ENCODE results near the gene PUSL1.
A peak's percentile ranks its signal among the peaks of the same experiment; 100 is the strongest.

PUSL1 gene

DNA sequence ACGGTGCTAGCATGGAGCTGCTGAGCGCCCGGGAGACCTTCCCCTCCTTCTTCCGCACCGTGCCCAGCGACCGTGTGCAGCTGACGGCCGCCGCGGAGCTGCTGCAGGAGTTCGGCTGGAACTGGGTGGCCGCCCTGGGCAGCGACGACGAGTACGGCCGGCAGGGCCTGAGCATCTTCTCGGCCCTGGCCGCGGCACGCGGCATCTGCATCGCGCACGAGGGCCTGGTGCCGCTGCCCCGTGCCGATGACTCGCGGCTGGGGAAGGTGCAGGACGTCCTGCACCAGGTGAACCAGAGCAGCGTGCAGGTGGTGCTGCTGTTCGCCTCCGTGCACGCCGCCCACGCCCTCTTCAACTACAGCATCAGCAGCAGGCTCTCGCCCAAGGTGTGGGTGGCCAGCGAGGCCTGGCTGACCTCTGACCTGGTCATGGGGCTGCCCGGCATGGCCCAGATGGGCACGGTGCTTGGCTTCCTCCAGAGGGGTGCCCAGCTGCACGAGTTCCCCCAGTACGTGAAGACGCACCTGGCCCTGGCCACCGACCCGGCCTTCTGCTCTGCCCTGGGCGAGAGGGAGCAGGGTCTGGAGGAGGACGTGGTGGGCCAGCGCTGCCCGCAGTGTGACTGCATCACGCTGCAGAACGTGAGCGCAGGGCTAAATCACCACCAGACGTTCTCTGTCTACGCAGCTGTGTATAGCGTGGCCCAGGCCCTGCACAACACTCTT, 23.8 kb downstream of the PUSL1 start:
- ChIA-PET POLR2A (interaction anchor here (0.6 kb wide), 1 partner anchor 56 kb away, joined by 4 read pairs; no protein-coding TSS in a partner anchor), CTCF (interaction anchor here (1.0 kb wide), 1 partner anchor 39 kb away, joined by 4 read pairs; no protein-coding TSS in a partner anchor)
- TF ChIP-seq, protein P1, sequence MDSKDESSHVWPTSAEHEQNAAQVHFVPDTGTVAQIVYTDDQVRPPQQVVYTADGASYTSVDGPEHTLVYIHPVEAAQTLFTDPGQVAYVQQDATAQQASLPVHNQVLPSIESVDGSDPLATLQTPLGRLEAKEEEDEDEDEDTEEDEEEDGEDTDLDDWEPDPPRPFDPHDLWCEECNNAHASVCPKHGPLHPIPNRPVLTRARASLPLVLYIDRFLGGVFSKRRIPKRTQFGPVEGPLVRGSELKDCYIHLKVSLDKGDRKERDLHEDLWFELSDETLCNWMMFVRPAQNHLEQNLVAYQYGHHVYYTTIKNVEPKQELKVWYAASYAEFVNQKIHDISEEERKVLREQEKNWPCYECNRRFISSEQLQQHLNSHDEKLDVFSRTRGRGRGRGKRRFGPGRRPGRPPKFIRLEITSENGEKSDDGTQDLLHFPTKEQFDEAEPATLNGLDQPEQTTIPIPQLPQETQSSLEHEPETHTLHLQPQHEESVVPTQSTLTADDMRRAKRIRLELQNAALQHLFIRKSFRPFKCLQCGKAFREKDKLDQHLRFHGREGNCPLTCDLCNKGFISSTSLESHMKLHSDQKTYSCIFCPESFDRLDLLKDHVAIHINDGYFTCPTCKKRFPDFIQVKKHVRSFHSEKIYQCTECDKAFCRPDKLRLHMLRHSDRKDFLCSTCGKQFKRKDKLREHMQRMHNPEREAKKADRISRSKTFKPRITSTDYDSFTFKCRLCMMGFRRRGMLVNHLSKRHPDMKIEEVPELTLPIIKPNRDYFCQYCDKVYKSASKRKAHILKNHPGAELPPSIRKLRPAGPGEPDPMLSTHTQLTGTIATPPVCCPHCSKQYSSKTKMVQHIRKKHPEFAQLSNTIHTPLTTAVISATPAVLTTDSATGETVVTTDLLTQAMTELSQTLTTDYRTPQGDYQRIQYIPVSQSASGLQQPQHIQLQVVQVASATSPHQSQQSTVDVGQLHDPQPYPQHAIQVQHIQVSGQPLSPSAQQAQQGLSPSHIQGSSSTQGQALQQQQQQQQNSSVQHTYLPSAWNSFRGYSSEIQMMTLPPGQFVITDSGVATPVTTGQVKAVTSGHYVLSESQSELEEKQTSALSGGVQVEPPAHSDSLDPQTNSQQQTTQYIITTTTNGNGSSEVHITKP (tag by site-specific recombination; IDR thresholded peaks at IDR 0.05) = no peak
- TF ChIP-seq IKZF3 (tag by site-specific recombination; IDR thresholded peaks at IDR 0.05) (no peak), ZNF423 (tag by site-specific recombination; IDR thresholded peaks at IDR 0.05) (no peak), ZNF350 (tag by site-specific recombination; IDR thresholded peaks at IDR 0.05) (no peak), ZFHX2 (tag by site-specific recombination; conservative IDR thresholded peaks at IDR 0.05) (0 out of 2 replicates have a peak, but pooled peaks have one; percentile 10), ZNF747 (tag by site-specific recombination; IDR thresholded peaks at IDR 0.05) (no peak), YY1 (tag by site-specific recombination; IDR thresholded peaks at IDR 0.05) (no peak), ZNF19 (tag by site-specific recombination; IDR thresholded peaks at IDR 0.05; ENCODE audit: low read depth) (no peak), ZBTB1 (tag by site-specific recombination; IDR thresholded peaks at IDR 0.05) (no peak), ZNF10 (tag by site-specific recombination; IDR thresholded peaks at IDR 0.05) (no peak), BCL11A (tag by site-specific recombination; IDR thresholded peaks at IDR 0.05; ENCODE audit: low read depth) (peak; percentile 96), ZNF221 (tag by site-specific recombination; IDR thresholded peaks at IDR 0.05; ENCODE audit: borderline replicate concordance) (no peak), BCL11B (tag by site-specific recombination; IDR thresholded peaks at IDR 0.05; ENCODE audit: low read depth) (peak; percentile 96), ZNF530 (tag by site-specific recombination; IDR thresholded peaks at IDR 0.05; ENCODE audit: low read depth) (no peak), ZNF132 (tag by site-specific recombination; IDR thresholded peaks at IDR 0.05; ENCODE audit: borderline replicate concordance) (no peak), ZSCAN23 (tag by site-specific recombination; IDR thresholded peaks at IDR 0.05) (no peak), ZNF112 (tag by site-specific recombination; IDR thresholded peaks at IDR 0.05) (no peak), ZNF133 (tag by site-specific recombination; IDR thresholded peaks at IDR 0.05) (no peak), ZNF521 (tag by site-specific recombination; IDR thresholded peaks at IDR 0.05) (no peak)
- TF ChIP-seq, protein P2, sequence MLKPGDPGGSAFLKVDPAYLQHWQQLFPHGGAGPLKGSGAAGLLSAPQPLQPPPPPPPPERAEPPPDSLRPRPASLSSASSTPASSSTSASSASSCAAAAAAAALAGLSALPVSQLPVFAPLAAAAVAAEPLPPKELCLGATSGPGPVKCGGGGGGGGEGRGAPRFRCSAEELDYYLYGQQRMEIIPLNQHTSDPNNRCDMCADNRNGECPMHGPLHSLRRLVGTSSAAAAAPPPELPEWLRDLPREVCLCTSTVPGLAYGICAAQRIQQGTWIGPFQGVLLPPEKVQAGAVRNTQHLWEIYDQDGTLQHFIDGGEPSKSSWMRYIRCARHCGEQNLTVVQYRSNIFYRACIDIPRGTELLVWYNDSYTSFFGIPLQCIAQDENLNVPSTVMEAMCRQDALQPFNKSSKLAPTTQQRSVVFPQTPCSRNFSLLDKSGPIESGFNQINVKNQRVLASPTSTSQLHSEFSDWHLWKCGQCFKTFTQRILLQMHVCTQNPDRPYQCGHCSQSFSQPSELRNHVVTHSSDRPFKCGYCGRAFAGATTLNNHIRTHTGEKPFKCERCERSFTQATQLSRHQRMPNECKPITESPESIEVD (tag by site-specific recombination; IDR thresholded peaks at IDR 0.05) = no peak
- TF ChIP-seq, protein P3, sequence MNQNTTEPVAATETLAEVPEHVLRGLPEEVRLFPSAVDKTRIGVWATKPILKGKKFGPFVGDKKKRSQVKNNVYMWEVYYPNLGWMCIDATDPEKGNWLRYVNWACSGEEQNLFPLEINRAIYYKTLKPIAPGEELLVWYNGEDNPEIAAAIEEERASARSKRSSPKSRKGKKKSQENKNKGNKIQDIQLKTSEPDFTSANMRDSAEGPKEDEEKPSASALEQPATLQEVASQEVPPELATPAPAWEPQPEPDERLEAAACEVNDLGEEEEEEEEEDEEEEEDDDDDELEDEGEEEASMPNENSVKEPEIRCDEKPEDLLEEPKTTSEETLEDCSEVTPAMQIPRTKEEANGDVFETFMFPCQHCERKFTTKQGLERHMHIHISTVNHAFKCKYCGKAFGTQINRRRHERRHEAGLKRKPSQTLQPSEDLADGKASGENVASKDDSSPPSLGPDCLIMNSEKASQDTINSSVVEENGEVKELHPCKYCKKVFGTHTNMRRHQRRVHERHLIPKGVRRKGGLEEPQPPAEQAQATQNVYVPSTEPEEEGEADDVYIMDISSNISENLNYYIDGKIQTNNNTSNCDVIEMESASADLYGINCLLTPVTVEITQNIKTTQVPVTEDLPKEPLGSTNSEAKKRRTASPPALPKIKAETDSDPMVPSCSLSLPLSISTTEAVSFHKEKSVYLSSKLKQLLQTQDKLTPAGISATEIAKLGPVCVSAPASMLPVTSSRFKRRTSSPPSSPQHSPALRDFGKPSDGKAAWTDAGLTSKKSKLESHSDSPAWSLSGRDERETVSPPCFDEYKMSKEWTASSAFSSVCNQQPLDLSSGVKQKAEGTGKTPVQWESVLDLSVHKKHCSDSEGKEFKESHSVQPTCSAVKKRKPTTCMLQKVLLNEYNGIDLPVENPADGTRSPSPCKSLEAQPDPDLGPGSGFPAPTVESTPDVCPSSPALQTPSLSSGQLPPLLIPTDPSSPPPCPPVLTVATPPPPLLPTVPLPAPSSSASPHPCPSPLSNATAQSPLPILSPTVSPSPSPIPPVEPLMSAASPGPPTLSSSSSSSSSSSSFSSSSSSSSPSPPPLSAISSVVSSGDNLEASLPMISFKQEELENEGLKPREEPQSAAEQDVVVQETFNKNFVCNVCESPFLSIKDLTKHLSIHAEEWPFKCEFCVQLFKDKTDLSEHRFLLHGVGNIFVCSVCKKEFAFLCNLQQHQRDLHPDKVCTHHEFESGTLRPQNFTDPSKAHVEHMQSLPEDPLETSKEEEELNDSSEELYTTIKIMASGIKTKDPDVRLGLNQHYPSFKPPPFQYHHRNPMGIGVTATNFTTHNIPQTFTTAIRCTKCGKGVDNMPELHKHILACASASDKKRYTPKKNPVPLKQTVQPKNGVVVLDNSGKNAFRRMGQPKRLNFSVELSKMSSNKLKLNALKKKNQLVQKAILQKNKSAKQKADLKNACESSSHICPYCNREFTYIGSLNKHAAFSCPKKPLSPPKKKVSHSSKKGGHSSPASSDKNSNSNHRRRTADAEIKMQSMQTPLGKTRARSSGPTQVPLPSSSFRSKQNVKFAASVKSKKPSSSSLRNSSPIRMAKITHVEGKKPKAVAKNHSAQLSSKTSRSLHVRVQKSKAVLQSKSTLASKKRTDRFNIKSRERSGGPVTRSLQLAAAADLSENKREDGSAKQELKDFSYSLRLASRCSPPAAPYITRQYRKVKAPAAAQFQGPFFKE (tag by site-specific recombination; IDR thresholded peaks at IDR 0.05; ENCODE audit: borderline replicate concordance) = no peak
- Histone ChIP-seq H3K36me3 (ENCODE audit: control insufficient read depth in 2 of 2, insufficient read depth in 1 of 2, low read length in 2 of 2) (peaks cover 0 to 46% of the 10 kb centered on the region in 2 experiments; a peak in 1 of 3 replicates), H3K27ac (ENCODE audit: extremely low read depth, low read depth, low read length) (no peak overlapping the region), H3K4me1 (ENCODE audit: control insufficient read depth, insufficient read depth, low read length) (no peaks in the 10 kb centered on the region), H3K9me3 (ENCODE audit: control insufficient read depth, insufficient read depth, low read depth, low read length) (no peaks in the 10 kb centered on the region), H3K4me3 (ENCODE audit: low read depth, low read length) (no peak overlapping the region)

All from HEK293 (cell line).